Activated CD4-positive, alpha-beta T cell treated with anti-CD3 and anti-CD28 coated beads, Interleukin-2, amount 10 ng/mL, durations not matched to agents 7 days and 5 days (primary cell): ENCODE measurements around the gene SPOCD1. TPM values are rescaled to one million over a fixed set of nuclear protein-coding genes. Genes with fewer than 3 reads are reported as not detected.

Experiments used
- CTCF ChIA-PET: fragments of 350-600 bp; sonication (Branson Sonifier 250); formaldehyde crosslinking; loops from one replicate; lab custom pipeline; 2021; ENCODE audit warnings: antibody characterized with exemption; lab: Charles Lee
- POLR2A ChIA-PET: fragments of 350-600 bp; sonication (Branson Sonifier 250); formaldehyde crosslinking; loops from one replicate; lab custom pipeline; 2021; ENCODE audit warnings: antibody characterized with exemption; lab: Charles Lee
- DNase-seq: peaks from one replicate; pipeline ENCODE4 v3.0.0-alpha.2; 2020
- H3K27ac Mint-ChIP-seq: one replicate; pipeline ENCODE4 v1.8.0; 2021; ENCODE audit warnings: mild to moderate bottlenecking, moderate library complexity, mixed read lengths
- H3K27me3 Mint-ChIP-seq: one replicate; pipeline ENCODE4 v1.8.0; 2021; ENCODE audit warnings: mixed read lengths
- H3K36me3 Mint-ChIP-seq: one replicate; pipeline ENCODE4 v1.8.0; 2021; ENCODE audit warnings: low read depth, mixed read lengths
- H3K4me1 Mint-ChIP-seq: one replicate; pipeline ENCODE4 v1.8.0; 2021; ENCODE audit warnings: mixed read lengths
- H3K4me3 Mint-ChIP-seq: one replicate; pipeline ENCODE4 v1.8.0; 2021; ENCODE audit warnings: mild to moderate bottlenecking, moderate library complexity, mixed read lengths
- H3K9me3 Mint-ChIP-seq: one replicate; pipeline ENCODE4 v1.8.0; 2021; ENCODE audit warnings: mixed read lengths
- total RNA-seq, 2 experiments: library from RNA; stranded (reverse); gene quantifications; one replicate each; pipeline ENCODE4 v1.2.3, GENCODE V29; 2021

SPOCD1 gene
- under 1 TPM; 0.08 to 0.25 TPM for total RNA-seq

GRCh38 chr1:31815752-31816500, at the start of gene SPOCD1:
TSS of gene SPOCD1 (minus strand) at chr1:31816022. CDS start at chr1:31815333, 689 bp downstream.
- Mint-ChIP-seq H3K9me3 (no peaks in the 10 kb centered on the region), H3K4me1 (peaks cover 14% of the 10 kb centered on the region), H3K36me3 (no peaks in the 10 kb centered on the region), H3K27ac (no peak within 1 kb of the TSS), H3K27me3 (no peaks in the 10 kb centered on the region), H3K4me3 (no peak within 1 kb of the TSS)
- CTCF ChIA-PET = interaction anchor here (0.6 to 4.6 kb wide), 19 partner anchors 11 to 197 kb away, joined by 3 to 24 read pairs (median 4); no protein-coding TSS in a partner anchor
- peak; percentile 88 for DNase-seq
- POLR2A ChIA-PET = interaction anchor here (0.6 to 0.7 kb wide), 2 partner anchors 88 kb away, joined by 3 to 4 read pairs; no protein-coding TSS in a partner anchor

- Mint-ChIP-seq H3K9me3 (no peaks in the 10 kb centered on the region), H3K27ac (no peak overlapping the region), H3K36me3 (no peaks in the 10 kb centered on the region), H3K4me1 (peaks cover 2% of the 10 kb centered on the region), H3K4me3 (no peak overlapping the region), H3K27me3 (no peaks in the 10 kb centered on the region)
- ChIA-PET CTCF (no interaction called here), POLR2A (no interaction called here)
- no peak for DNase-seq
These were observed 46.2 kb upstream of the SPOCD1 start for GRCh38 chr1:31862071-31862470.

- Mint-ChIP-seq H3K4me3 (no peak overlapping the region), H3K27me3 (no peaks in the 10 kb centered on the region), H3K36me3 (no peaks in the 10 kb centered on the region), H3K27ac (no peak overlapping the region), H3K9me3 (no peaks in the 10 kb centered on the region), H3K4me1 (peaks cover 1% of the 10 kb centered on the region)
- CTCF ChIA-PET = no interaction called here
- DNase-seq = no peak
- POLR2A ChIA-PET = interaction anchor here (0.7 kb wide), 1 partner anchor 48 kb away, joined by 4 read pairs; no protein-coding TSS in a partner anchor
These were observed 45.5 kb upstream of the SPOCD1 start for GRCh38 chr1:31861346-31861745.

- Mint-ChIP-seq H3K4me1 (no peaks in the 10 kb centered on the region), H3K9me3 (no peaks in the 10 kb centered on the region), H3K27me3 (no peaks in the 10 kb centered on the region), H3K4me3 (no peak overlapping the region), H3K36me3 (no peaks in the 10 kb centered on the region), H3K27ac (no peak overlapping the region)
- no peak for DNase-seq
- CTCF ChIA-PET = interaction anchor here (0.6 to 2.0 kb wide), 5 partner anchors 11 to 441 kb away, joined by 3 to 5 read pairs (median 3); no protein-coding TSS in a partner anchor
- POLR2A ChIA-PET = no interaction called here
These were observed 44.8 kb upstream of the SPOCD1 start for GRCh38 chr1:31860581-31860980.

GRCh38 chr1:31859719-31860118, 43.9 kb upstream of the SPOCD1 start:
- CTCF ChIA-PET = interaction anchor here (0.6 to 2.0 kb wide), 9 partner anchors 11 to 445 kb away, joined by 3 to 5 read pairs (median 3); no protein-coding TSS in a partner anchor
- H3K9me3 Mint-ChIP-seq = no peaks in the 10 kb centered on the region
- POLR2A ChIA-PET = no interaction called here
- H3K27me3 Mint-ChIP-seq = no peaks in the 10 kb centered on the region
- H3K27ac Mint-ChIP-seq = no peak overlapping the region
- no peak for DNase-seq
- no peak overlapping the region for H3K4me3 Mint-ChIP-seq
- H3K4me1 Mint-ChIP-seq = no peaks in the 10 kb centered on the region
- H3K36me3 Mint-ChIP-seq = no peaks in the 10 kb centered on the region

GRCh38 chr1:31859044-31859443, 43.2 kb upstream of the SPOCD1 start:
- H3K9me3 Mint-ChIP-seq = no peaks in the 10 kb centered on the region
- H3K4me1 Mint-ChIP-seq = no peaks in the 10 kb centered on the region
- no peak overlapping the region for H3K4me3 Mint-ChIP-seq
- ChIA-PET CTCF (interaction anchor here (0.6 to 2.0 kb wide), 5 partner anchors 10 to 446 kb away, joined by 3 to 5 read pairs (median 4); no protein-coding TSS in a partner anchor), POLR2A (no interaction called here)
- no peaks in the 10 kb centered on the region for H3K36me3 Mint-ChIP-seq
- H3K27me3 Mint-ChIP-seq = no peaks in the 10 kb centered on the region
- no peak for DNase-seq
- no peak overlapping the region for H3K27ac Mint-ChIP-seq

GRCh38 chr1:31857863-31858262, 42.0 kb upstream of the SPOCD1 start:
- H3K27ac Mint-ChIP-seq = no peak overlapping the region
- no peak overlapping the region for H3K4me3 Mint-ChIP-seq
- ChIA-PET CTCF (no interaction called here), POLR2A (no interaction called here)
- DNase-seq = no peak
- H3K4me1 Mint-ChIP-seq = no peaks in the 10 kb centered on the region
- H3K27me3 Mint-ChIP-seq = no peaks in the 10 kb centered on the region
- H3K9me3 Mint-ChIP-seq = no peaks in the 10 kb centered on the region
- H3K36me3 Mint-ChIP-seq = no peaks in the 10 kb centered on the region

- no peaks in the 10 kb centered on the region for H3K9me3 Mint-ChIP-seq
- POLR2A ChIA-PET = no interaction called here
- no peak overlapping the region for H3K4me3 Mint-ChIP-seq
- no peak for DNase-seq
- CTCF ChIA-PET = interaction anchor here (0.7 to 2.4 kb wide), 2 partner anchors 14 to 547 kb away, joined by 3 to 5 read pairs; no protein-coding TSS in a partner anchor
- no peaks in the 10 kb centered on the region for H3K27me3 Mint-ChIP-seq
- no peaks in the 10 kb centered on the region for H3K4me1 Mint-ChIP-seq
- H3K27ac Mint-ChIP-seq = no peak overlapping the region
- H3K36me3 Mint-ChIP-seq = no peaks in the 10 kb centered on the region
These were observed 40.3 kb upstream of the SPOCD1 start for GRCh38 chr1:31856140-31856539.

- no peak for DNase-seq
- Mint-ChIP-seq H3K27ac (no peak overlapping the region), H3K4me3 (no peak overlapping the region), H3K36me3 (no peaks in the 10 kb centered on the region), H3K27me3 (no peaks in the 10 kb centered on the region), H3K4me1 (peaks cover 2% of the 10 kb centered on the region), H3K9me3 (no peaks in the 10 kb centered on the region)
- CTCF ChIA-PET = interaction anchor here (0.7 to 2.4 kb wide), 2 partner anchors 15 to 547 kb away, joined by 3 to 5 read pairs; no protein-coding TSS in a partner anchor
- POLR2A ChIA-PET = no interaction called here
These were observed 39.4 kb upstream of the SPOCD1 start for GRCh38 chr1:31855038-31855845.

- ChIA-PET CTCF (interaction anchor here (1.6 kb wide), 1 partner anchor 10 kb away, joined by 5 read pairs; no protein-coding TSS in a partner anchor), POLR2A (no interaction called here)
- no peak for DNase-seq
- Mint-ChIP-seq H3K4me3 (no peak overlapping the region), H3K36me3 (peaks cover 12% of the 10 kb centered on the region), H3K27me3 (no peaks in the 10 kb centered on the region), H3K27ac (no peak overlapping the region), H3K9me3 (peaks cover 6% of the 10 kb centered on the region), H3K4me1 (peaks cover 56% of the 10 kb centered on the region)
These were observed 33.8 kb upstream of the SPOCD1 start for GRCh38 chr1:31849653-31850052.

- Mint-ChIP-seq H3K4me1 (peaks cover 60% of the 10 kb centered on the region), H3K4me3 (peak overlapping the region; percentile 23), H3K36me3 (peaks cover 12% of the 10 kb centered on the region), H3K27ac (peak overlapping the region; percentile 84), H3K9me3 (peaks cover 6% of the 10 kb centered on the region), H3K27me3 (no peaks in the 10 kb centered on the region)
- DNase-seq = peak; percentile 65
- POLR2A ChIA-PET = interaction anchor here (1.1 kb wide), 1 partner anchor 92 kb away, joined by 6 read pairs; no protein-coding TSS in a partner anchor
- CTCF ChIA-PET = interaction anchor here (0.8 to 1.6 kb wide), 6 partner anchors 11 to 110 kb away, joined by 3 to 6 read pairs (median 4); partner anchors contain the start of gene SPOCD1
These were observed 32.6 kb upstream of the SPOCD1 start for GRCh38 chr1:31848381-31848897.

- no peak overlapping the region for H3K27ac Mint-ChIP-seq
- H3K36me3 Mint-ChIP-seq = peaks cover 12% of the 10 kb centered on the region
- ChIA-PET CTCF (interaction anchor here (1.2 kb wide), 1 partner anchor 117 kb away, joined by 3 read pairs; no protein-coding TSS in a partner anchor), POLR2A (no interaction called here)
- peaks cover 6% of the 10 kb centered on the region for H3K9me3 Mint-ChIP-seq
- DNase-seq = no peak
- no peaks in the 10 kb centered on the region for H3K27me3 Mint-ChIP-seq
- H3K4me1 Mint-ChIP-seq = peaks cover 62% of the 10 kb centered on the region
- H3K4me3 Mint-ChIP-seq = no peak overlapping the region
These were observed 30.7 kb upstream of the SPOCD1 start for GRCh38 chr1:31846484-31846883.
